ENCODE data around the gene PTPRT. TPM values are rescaled to one million over a fixed set of nuclear protein-coding genes. Genes with fewer than 3 reads are reported as not detected.

PTPRT gene
- total RNA-seq, 1 experiment from 2014 or later, result not detected

DNA sequence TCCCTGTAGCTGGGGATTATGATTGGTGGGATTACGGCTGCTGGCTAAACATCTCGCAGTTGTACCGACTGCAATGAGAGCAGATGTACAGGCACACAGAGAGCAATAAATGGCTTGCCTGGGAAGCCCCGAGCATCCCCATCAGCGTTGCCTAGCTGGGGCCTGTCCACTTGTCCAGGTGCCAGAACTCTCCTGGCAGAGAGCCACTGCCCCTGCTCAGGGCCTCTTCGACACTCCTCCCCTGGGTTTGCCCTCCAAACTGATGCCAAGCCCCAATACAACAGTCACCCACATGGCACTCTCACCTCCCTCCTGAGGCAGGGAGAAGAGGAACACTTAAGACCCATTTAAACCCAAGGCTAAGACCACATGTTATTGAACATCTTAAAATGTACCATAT lies 715.1 kb downstream of the PTPRT start:
- POLR2A ChIA-PET, result no interaction called here
- in situ Hi-C loops (cut with HindIII; ENCODE audit: low pct_unique_long_range_greater_than_20kb, low sequenced_read_pairs) (no loop called here), intact Hi-C loops (cut with micrococcal nuclease; ENCODE audit: unreplicated experiment) (no loop called here)
- Histone ChIP-seq H3K36me3 (ENCODE audit: control insufficient read depth, insufficient read depth, low read length) (no peaks in the 10 kb centered on the region; the same call in 1 of the 2 replicates), H3K9me3 (ENCODE audit: control insufficient read depth, insufficient read depth, low read depth, low read length) (no peaks in the 10 kb centered on the region), H3K27me3 (ENCODE audit: control insufficient read depth, insufficient read depth, low read length) (no peaks in the 10 kb centered on the region; the same call in 1 of the 2 replicates), H3K4me3 (ENCODE audit: low read depth in 2 of 2, low read length in 2 of 2) (no peak overlapping the region), H3K27ac (ENCODE audit: low read length) (no peak overlapping the region), H3K4me1 (ENCODE audit: control insufficient read depth, insufficient read depth, low read length) (no peaks in the 10 kb centered on the region)
- ATAC-seq (no peak), DNase-seq (ENCODE audit: low read depth, low spot score) (no peak)
- CTCF ChIA-PET, result no interaction called here
- BruUV-seq (replicated peaks), result no TSS peak
- TF ChIP-seq TCF7L2 (IDR thresholded peaks at IDR 0.05; ENCODE audit: low read depth, low read length) (no peak), SIN3A (IDR thresholded peaks at IDR 0.05; ENCODE audit: borderline replicate concordance, insufficient read depth, low read depth, low read length) (no peak), POLR2AphosphoS5 (IDR thresholded peaks at IDR 0.05; ENCODE audit: low read depth, low read length) (no peak)
- TF ChIP-seq, protein P1, sequence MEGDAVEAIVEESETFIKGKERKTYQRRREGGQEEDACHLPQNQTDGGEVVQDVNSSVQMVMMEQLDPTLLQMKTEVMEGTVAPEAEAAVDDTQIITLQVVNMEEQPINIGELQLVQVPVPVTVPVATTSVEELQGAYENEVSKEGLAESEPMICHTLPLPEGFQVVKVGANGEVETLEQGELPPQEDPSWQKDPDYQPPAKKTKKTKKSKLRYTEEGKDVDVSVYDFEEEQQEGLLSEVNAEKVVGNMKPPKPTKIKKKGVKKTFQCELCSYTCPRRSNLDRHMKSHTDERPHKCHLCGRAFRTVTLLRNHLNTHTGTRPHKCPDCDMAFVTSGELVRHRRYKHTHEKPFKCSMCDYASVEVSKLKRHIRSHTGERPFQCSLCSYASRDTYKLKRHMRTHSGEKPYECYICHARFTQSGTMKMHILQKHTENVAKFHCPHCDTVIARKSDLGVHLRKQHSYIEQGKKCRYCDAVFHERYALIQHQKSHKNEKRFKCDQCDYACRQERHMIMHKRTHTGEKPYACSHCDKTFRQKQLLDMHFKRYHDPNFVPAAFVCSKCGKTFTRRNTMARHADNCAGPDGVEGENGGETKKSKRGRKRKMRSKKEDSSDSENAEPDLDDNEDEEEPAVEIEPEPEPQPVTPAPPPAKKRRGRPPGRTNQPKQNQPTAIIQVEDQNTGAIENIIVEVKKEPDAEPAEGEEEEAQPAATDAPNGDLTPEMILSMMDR (IDR thresholded peaks at IDR 0.05), result no peak
- TF ChIP-seq, protein P2, sequence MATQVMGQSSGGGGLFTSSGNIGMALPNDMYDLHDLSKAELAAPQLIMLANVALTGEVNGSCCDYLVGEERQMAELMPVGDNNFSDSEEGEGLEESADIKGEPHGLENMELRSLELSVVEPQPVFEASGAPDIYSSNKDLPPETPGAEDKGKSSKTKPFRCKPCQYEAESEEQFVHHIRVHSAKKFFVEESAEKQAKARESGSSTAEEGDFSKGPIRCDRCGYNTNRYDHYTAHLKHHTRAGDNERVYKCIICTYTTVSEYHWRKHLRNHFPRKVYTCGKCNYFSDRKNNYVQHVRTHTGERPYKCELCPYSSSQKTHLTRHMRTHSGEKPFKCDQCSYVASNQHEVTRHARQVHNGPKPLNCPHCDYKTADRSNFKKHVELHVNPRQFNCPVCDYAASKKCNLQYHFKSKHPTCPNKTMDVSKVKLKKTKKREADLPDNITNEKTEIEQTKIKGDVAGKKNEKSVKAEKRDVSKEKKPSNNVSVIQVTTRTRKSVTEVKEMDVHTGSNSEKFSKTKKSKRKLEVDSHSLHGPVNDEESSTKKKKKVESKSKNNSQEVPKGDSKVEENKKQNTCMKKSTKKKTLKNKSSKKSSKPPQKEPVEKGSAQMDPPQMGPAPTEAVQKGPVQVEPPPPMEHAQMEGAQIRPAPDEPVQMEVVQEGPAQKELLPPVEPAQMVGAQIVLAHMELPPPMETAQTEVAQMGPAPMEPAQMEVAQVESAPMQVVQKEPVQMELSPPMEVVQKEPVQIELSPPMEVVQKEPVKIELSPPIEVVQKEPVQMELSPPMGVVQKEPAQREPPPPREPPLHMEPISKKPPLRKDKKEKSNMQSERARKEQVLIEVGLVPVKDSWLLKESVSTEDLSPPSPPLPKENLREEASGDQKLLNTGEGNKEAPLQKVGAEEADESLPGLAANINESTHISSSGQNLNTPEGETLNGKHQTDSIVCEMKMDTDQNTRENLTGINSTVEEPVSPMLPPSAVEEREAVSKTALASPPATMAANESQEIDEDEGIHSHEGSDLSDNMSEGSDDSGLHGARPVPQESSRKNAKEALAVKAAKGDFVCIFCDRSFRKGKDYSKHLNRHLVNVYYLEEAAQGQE (IDR thresholded peaks at IDR 0.05; ENCODE audit: insufficient read depth in 1 of 2, low read depth in 2 of 2, low read length in 1 of 2), result no peak

DNA sequence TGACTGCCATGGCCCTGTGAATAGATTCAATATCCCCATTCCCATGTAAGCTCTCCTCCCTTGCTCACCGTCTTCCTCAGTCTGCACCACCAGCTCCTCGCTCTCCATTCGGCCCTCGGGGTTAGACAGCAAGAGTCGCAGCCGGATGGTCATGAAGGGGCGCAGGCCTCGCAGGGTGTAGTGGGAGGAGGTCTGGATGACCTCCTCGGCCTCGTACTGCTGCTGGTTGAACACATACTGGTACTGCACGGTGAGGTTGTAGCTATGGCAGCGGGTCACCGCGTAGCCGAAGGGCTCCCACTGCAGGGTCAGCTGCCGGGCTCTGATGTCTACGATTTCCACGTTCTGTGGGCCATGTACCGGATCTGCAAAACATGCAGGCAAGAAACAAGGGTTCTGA lies 717.5 kb downstream of the PTPRT start:
- H3K27ac ChIP-seq (ENCODE audit: low read length), result no peak overlapping the region
- no TSS peak for BruUV-seq (replicated peaks)
- ChIA-PET CTCF (no interaction called here), POLR2A (no interaction called here)
- no peak for ATAC-seq
- no peaks in the 10 kb centered on the region for H3K9me3 ChIP-seq (ENCODE audit: control insufficient read depth, insufficient read depth, low read depth, low read length)
- no peaks in the 10 kb centered on the region; the same call in 1 of the 2 replicates for H3K27me3 ChIP-seq (ENCODE audit: control insufficient read depth, insufficient read depth, low read length)
- TF ChIP-seq, protein P1 (IDR thresholded peaks at IDR 0.05), result no peak
- TF ChIP-seq TCF7L2 (IDR thresholded peaks at IDR 0.05; ENCODE audit: low read depth, low read length) (no peak), POLR2AphosphoS5 (IDR thresholded peaks at IDR 0.05; ENCODE audit: low read depth, low read length) (no peak), SIN3A (IDR thresholded peaks at IDR 0.05; ENCODE audit: borderline replicate concordance, insufficient read depth, low read depth, low read length) (no peak)
- no peak for DNase-seq (ENCODE audit: low read depth, low spot score)
- H3K36me3 ChIP-seq (ENCODE audit: control insufficient read depth, insufficient read depth, low read length), result no peaks in the 10 kb centered on the region; the same call in 1 of the 2 replicates
- in situ Hi-C loops (cut with HindIII; ENCODE audit: low pct_unique_long_range_greater_than_20kb, low sequenced_read_pairs) (no loop called here), intact Hi-C loops (cut with micrococcal nuclease; ENCODE audit: unreplicated experiment) (no loop called here)
- H3K4me3 ChIP-seq (ENCODE audit: low read depth in 2 of 2, low read length in 2 of 2), result no peak overlapping the region
- H3K4me1 ChIP-seq (ENCODE audit: control insufficient read depth, insufficient read depth, low read length), result no peaks in the 10 kb centered on the region

All from Panc1 (cell line).